Measurements from ENCODE around the gene CSTB.

The CSTB gene

DNA sequence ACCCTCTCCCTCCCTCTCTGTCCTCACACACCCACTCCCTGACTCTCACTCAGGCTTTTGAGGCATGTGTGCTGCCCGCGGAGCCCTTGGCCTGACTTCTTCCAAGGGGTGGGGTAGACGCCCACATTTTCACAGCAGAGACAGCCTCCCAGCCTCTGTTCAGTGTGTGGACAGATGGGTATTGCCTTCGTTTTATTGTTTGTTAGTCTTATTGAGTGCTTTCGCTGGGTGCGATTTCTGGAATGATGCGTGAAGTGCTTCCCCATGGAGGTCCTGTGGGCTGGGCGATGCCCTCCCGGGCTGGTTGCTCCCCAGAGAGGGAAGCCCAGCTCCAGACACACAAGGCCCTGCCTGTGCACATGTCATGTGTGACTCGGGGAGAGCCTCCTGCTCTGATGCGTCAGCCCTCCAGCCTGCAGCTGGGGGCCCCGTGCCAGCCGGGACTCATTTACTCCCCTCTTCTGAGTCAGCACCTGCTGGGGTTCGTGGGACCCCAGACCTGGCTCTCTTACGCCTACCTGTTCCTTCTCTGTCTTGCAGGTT, 42.5 kb downstream of the CSTB start:
- in situ Hi-C loops (cut with MboI; ENCODE audit: low sequenced_read_pairs), result no loop called here

DNA sequence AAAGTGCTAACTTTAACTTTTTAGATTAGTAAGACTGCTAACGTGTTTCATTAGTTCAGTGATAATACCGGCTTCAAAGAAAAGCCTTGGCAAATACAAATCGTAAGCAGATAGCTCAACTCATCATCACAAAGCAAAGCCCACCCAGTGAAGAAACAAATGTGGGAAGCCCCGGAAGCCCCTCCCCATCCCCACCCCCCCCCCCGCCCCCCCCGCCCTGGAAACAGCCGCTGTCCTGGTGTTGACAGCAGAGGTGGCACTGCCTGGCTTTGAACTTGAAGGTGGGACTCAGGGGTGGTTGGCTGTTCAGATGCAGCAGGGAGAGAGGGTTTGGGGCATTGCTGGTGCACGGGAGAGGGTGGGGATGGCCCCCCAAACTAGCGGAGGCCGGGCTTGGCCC, 43.0 kb downstream of the CSTB start:
- in situ Hi-C loops (cut with MboI; ENCODE audit: low sequenced_read_pairs), result no loop called here

DNA sequence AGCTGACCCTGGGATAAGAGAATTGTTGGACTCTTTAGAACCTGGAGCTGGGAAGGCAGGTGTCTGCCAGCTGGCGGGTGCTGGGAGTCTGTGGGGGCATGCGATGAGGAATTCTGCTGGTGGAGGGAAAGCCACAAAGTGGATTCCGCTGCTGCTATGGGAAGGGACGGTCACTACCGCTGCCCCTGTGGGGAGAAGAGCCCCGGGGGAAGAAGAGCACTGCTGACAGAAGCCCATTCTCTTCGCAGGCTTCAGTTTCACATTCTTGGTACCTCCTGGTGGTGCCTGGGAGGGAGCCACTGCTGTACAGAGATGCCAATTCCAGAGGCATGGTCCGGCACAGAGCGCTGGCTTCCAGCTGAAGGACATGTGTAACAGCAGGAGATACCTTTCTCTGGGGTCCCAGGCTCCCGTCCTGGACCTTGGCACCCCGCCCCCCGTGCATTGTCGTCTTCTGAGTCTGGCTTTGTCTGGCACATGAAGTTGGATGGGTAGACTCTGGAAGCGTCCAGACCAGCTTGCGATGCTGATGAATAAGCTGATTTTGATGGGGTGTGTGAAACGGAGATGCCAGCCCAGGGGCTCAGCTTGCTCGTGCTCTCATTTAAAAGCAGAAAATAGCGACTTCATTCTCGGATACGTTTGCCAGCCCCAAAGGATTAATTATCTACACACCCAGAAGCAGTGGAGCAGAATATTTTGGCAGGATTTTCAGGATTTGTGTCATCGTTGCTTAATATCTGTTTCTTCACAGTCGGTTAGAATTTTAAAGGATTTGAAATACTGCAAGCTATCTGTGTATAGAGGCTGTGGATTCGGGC, 44.0 kb downstream of the CSTB start:
- in situ Hi-C loops (cut with MboI; ENCODE audit: low sequenced_read_pairs), result no loop called here

DNA sequence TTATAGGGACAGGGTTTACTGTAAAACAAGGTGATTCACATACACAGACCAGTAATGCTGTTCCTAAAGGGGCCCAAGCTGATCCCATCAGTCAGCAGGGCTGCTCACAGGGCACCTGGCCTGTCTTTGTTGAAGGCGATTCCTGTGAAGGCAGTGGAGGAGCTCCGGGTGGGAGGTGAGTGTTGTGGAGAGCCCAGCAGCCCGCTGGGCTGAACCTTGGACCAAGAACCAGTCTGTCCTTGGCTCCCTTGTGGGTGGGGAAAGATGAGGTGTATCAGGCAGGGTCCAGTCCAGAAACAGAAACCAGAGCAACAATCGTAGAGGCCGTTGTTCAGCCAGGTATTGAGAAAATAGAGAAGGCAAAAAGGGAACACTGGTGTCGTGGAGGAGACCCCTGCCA, 44.6 kb downstream of the CSTB start:
- in situ Hi-C loops (cut with MboI; ENCODE audit: low sequenced_read_pairs), result no loop called here

DNA sequence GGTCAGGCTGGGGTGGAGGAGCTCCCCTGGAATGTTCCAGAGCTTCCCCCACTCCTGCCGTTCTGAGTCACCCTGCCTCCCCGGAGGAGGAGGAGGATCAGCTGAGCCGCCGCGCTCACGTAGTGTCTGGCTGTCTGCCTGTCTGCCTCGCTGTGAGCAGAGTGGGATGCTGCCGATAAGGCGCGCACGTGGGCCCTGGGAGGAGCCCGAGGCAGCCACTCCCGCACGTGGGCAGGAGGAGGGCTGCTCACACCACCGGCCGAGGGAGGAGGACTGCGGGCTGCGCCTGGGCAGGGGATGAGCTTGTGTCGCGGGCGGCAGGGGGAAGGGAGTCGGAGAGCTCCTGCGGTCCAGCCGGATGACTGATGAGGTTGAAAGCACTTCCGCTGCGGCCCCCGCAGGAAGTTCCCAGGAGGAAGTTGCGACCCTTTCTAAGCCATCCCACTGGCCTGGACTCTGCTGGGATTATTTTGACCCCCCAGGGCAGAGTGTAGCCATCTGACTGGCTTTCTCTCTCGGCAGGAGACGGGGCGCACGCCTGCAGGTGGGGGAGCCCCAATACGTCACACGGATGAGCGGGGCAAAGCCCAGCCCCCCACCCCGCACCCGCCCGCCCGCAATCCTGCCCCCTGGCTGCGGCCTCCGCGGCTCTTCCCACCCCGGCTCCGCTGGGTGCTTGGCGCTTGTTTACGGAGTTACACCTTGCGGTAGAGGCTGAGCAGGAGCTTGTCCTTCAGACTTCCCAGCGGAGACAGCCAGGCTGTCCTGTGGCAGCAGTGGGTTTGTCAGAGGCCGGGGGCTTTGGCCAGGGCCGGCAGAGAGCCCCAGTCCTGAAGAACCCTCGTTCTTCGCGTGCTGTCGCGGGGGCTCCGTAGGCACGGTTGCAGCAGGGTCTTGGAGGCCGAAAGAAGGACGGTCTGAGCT, 47.4 kb downstream of the CSTB start:
- in situ Hi-C loops (cut with MboI; ENCODE audit: low sequenced_read_pairs), result no loop called here

DNA sequence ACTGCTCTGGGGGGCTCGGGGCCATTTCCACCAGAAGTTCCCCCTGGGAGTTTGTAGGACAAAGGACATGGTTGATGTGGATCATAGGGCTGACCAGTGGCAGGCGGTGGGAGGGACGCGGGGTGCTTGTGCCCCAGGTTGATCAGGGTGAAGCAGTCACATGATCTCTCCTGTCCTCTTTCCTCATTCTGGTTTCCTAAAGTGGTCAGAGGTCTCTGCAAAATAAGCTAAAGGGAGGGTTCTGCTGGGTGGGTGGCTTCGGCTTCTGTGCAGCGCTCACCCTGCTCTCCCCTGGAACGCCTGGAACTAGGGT, 48.0 kb downstream of the CSTB start:
- in situ Hi-C loops (cut with MboI; ENCODE audit: low sequenced_read_pairs), result no loop called here

DNA sequence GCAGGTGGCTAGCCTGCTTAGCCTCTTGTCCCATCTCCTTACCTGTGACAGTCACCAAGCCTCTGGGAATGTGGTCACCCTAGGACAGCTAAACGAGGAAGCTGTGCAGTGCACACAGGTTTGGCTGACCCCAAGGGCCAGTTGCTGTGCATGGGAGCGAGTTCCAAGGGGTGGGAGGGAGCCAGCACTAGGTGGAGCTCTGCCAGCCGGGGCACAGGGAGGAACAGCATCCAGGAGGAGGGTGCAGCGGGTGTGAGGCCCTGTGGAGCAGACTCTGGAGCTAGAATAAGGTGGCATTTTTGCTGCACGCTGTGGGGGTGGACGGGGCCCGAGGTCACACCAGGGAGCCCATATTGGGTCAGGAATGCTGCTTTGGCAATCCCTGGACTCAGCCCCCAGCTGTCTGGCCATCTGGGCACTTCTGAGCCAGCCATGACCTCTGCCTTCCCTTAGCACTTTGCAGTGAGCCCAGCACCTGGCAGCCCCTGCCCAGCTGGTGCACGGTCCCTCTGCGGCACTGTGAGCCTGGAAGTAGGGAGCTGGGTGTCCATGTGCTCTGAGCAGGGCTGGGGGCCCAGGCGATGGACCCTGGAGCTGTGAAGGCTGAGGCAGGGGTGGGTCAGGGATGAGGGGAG, 48.5 kb downstream of the CSTB start:
- in situ Hi-C loops (cut with MboI; ENCODE audit: low sequenced_read_pairs), result no loop called here

DNA sequence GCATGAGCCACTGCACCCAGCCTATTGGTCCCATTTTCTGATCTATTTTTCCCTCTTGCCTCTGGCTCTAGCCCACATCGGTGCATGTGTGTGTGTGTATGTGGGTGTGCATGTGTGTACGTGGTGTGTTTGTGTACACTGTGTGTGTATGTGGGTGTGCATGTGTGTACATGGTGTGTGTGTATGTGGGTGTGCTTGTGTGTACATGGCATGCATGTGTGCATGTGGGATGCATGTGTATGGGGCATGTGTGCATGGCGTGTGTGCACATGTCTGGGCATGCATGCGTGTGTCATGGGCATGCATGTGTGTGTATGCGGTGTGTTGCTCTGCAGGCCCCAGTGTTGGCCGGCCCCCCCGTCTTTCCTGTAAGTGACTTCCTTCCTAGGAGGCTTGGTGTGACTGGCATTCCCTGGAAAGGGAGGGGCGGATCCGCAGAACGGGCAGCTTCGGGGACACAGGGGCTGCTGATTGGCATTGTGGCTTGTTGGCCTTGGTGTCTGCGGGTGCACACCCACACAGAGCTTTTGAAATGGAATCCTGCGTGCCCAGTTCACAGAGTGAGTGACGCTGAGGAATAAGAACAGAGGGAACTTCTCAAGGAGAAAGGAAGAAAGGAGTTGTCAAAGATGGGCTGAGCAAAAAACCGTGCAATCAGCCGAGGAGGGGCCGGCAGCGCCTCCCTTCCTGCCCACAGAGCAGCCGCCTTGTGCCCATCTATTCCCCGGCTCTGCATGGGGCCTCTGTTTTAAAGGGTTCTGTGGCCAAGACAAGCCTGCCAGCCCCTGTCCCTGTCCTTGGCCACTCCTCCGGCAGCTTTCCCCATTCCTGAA, 49.2 kb downstream of the CSTB start:
- in situ Hi-C loops (cut with MboI; ENCODE audit: low sequenced_read_pairs), result no loop called here

Measured in hTERT RPE-1 (cell line).